MM.1S (cell line): ENCODE measurements around the gene PTH1R.

ENCODE experiments used
- CTCF ChIP-seq: fragments of 300-600 bp; sonication (generic); IDR thresholded peaks from 2 replicates; pipeline ENCODE4 v1.5.1; 2016; ENCODE audit warnings: antibody characterized with exemption, low read length, mixed read lengths
- EZH2phosphoT487 ChIP-seq: fragments of 300-600 bp; sonication (generic); IDR thresholded peaks from 2 replicates; pipeline ENCODE4 v1.6.1; 2018; ENCODE audit warnings: antibody characterized with exemption, low read length

DNA sequence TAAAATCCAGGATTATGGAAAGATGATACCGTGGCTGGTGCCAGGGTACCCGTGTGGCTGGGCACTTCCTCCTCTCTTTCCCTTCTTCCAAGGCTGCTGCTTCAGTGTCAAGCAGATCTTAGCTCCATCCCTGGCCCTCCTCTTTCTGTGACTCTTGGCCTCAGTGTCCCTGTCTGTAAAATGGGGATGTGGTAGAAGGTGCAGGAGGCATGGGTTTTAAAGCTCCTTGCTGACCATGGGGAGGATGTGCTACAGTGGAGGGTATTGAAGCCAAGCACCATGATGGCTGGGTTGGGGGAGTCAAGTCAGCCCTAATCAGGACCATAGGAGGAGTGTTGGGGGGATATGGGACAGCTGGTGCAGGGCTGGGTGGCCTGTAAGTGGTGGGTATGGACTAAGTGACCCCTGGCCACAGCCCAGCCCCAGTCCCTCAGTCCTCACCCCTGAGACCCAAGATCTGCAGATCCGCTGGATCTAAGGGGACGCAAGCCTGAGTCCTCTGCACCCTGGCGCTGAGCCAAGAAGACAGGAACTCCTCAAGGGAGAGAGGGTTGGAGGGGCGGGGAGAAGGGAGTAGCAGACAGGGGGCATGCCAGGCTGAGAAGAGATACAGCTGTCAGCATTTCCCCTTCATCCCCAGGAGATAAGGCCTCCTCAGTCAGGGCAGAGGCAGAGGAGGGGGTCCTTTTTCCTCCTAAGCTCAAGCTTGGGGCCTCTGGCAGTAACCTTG, 12.0 kb downstream of the PTH1R start:
- TF ChIP-seq CTCF = no peak
- TF ChIP-seq EZH2phosphoT487 = no peak
